ENCODE measurements around the gene RARB. TPM values are rescaled to one million over a fixed set of nuclear protein-coding genes. Genes with fewer than 3 reads are reported as not detected.

Gene RARB
- polyA plus RNA-seq, 1 donor from 2014 or later = 13.2 TPM

DNA sequence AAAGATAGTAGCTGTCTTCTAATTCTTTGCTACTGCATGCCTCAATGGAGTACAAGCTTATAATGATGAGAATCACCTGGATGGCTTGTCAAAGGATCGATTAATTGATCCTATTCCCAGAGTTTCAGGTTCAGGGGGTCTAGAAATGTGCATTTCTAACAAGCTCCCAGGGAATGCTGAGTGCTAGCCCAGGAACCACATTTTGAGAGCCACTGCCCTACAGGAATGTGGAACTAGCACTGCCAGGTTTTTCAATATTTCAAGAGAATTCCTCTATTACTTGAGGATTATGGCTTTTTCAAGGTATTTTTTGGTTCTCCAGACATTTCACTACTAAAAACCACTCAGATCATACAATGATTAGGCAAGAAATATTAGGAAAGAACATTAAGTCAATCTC is 52.7 kb downstream of the RARB start:
- no peak overlapping the region for H3K9ac ChIP-seq (ENCODE audit: low read length)
- H3F3A ChIP-seq (ENCODE audit: insufficient read depth, low read length, poor library complexity, severe bottlenecking) = no peaks in the 10 kb centered on the region
- H3K9me3 ChIP-seq (ENCODE audit: low read length) = no peaks in the 10 kb centered on the region
- no peak overlapping the region for H2AFZ ChIP-seq (ENCODE audit: low read depth, low read length)
- no peaks in the 10 kb centered on the region for H3K27me3 ChIP-seq (ENCODE audit: insufficient read depth, low read depth, low read length)
- H4K20me1 ChIP-seq (ENCODE audit: insufficient read depth) = no peaks in the 10 kb centered on the region
- TF ChIP-seq TAF1 (IDR thresholded peaks at IDR 0.05; ENCODE audit: low read depth) (no peak), MXI1 (conservative IDR thresholded peaks at IDR 0.05; ENCODE audit: poor library complexity, severe bottlenecking) (no peak), REST (IDR thresholded peaks at IDR 0.05; ENCODE audit: borderline replicate concordance) (no peak), RAD21 (conservative IDR thresholded peaks at IDR 0.05) (no peak), POLR2AphosphoS5 (IDR thresholded peaks at IDR 0.05) (no peak), EZH2 (IDR thresholded peaks at IDR 0.05; ENCODE audit: borderline replicate concordance, insufficient read depth, low read length, poor library complexity, severe bottlenecking) (no peak), SMC3 (conservative IDR thresholded peaks at IDR 0.05; ENCODE audit: poor library complexity) (no peak), EP300 (conservative IDR thresholded peaks at IDR 0.05; ENCODE audit: poor library complexity, severe bottlenecking) (no peak)
- TF ChIP-seq, protein P1, sequence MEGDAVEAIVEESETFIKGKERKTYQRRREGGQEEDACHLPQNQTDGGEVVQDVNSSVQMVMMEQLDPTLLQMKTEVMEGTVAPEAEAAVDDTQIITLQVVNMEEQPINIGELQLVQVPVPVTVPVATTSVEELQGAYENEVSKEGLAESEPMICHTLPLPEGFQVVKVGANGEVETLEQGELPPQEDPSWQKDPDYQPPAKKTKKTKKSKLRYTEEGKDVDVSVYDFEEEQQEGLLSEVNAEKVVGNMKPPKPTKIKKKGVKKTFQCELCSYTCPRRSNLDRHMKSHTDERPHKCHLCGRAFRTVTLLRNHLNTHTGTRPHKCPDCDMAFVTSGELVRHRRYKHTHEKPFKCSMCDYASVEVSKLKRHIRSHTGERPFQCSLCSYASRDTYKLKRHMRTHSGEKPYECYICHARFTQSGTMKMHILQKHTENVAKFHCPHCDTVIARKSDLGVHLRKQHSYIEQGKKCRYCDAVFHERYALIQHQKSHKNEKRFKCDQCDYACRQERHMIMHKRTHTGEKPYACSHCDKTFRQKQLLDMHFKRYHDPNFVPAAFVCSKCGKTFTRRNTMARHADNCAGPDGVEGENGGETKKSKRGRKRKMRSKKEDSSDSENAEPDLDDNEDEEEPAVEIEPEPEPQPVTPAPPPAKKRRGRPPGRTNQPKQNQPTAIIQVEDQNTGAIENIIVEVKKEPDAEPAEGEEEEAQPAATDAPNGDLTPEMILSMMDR (IDR thresholded peaks at IDR 0.05; ENCODE audit: poor library complexity, severe bottlenecking) = no peak
- H3K9me2 ChIP-seq (ENCODE audit: insufficient read depth, low read length) = no peaks in the 10 kb centered on the region
- H3K36me3 ChIP-seq (ENCODE audit: insufficient read depth, low read length) = no peaks in the 10 kb centered on the region
- H3K79me2 ChIP-seq (replicated peaks; ENCODE audit: insufficient read depth, low read length) = no peaks in the 10 kb centered on the region
- H3K4me3 ChIP-seq (ENCODE audit: low read length) = no peak overlapping the region
- H3K4me2 ChIP-seq (ENCODE audit: low read length) = no peak overlapping the region
- H3K27ac ChIP-seq (ENCODE audit: low read length) = no peak overlapping the region

DNA sequence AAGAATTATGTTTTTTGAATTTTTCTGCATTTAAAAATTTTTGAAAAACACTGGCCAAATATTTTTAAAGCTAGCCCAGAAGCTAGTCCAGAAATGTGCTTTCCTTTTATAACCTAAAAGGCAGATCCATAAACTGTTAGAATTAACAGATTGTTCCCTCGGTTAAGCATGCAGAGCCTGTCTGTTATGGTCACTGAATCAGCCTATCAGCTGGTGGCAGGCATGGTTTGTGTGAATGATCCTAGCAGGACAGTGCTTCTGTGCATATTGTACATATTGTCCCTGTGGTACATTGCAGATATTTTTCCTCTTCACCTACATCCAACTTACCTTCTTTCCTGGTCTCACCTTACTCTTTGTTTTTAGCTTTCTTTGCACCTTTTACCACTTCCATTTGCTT is 53.3 kb downstream of the RARB start:
- Histone ChIP-seq H3K9me3 (ENCODE audit: low read length) (no peaks in the 10 kb centered on the region), H3K9ac (ENCODE audit: low read length) (no peak overlapping the region), H3K79me2 (replicated peaks; ENCODE audit: insufficient read depth, low read length) (no peaks in the 10 kb centered on the region), H4K20me1 (ENCODE audit: insufficient read depth) (no peaks in the 10 kb centered on the region), H3K27me3 (ENCODE audit: insufficient read depth, low read depth, low read length) (no peaks in the 10 kb centered on the region), H3K27ac (ENCODE audit: low read length) (no peak overlapping the region), H3K4me3 (ENCODE audit: low read length) (no peak overlapping the region), H3F3A (ENCODE audit: insufficient read depth, low read length, poor library complexity, severe bottlenecking) (no peaks in the 10 kb centered on the region), H3K36me3 (ENCODE audit: insufficient read depth, low read length) (no peaks in the 10 kb centered on the region), H3K4me2 (ENCODE audit: low read length) (no peak overlapping the region), H3K9me2 (ENCODE audit: insufficient read depth, low read length) (no peaks in the 10 kb centered on the region), H2AFZ (ENCODE audit: low read depth, low read length) (no peak overlapping the region)
- TF ChIP-seq, protein P1 (IDR thresholded peaks at IDR 0.05; ENCODE audit: poor library complexity, severe bottlenecking) = no peak
- no peak for TF ChIP-seq MXI1 (conservative IDR thresholded peaks at IDR 0.05; ENCODE audit: poor library complexity, severe bottlenecking)
- no peak for TF ChIP-seq POLR2AphosphoS5 (IDR thresholded peaks at IDR 0.05)
- no peak for TF ChIP-seq SMC3 (conservative IDR thresholded peaks at IDR 0.05; ENCODE audit: poor library complexity)
- TF ChIP-seq EZH2 (IDR thresholded peaks at IDR 0.05; ENCODE audit: borderline replicate concordance, insufficient read depth, low read length, poor library complexity, severe bottlenecking) = no peak
- TF ChIP-seq EP300 (conservative IDR thresholded peaks at IDR 0.05; ENCODE audit: poor library complexity, severe bottlenecking) = no peak
- no peak for TF ChIP-seq RAD21 (conservative IDR thresholded peaks at IDR 0.05)
- no peak for TF ChIP-seq TAF1 (IDR thresholded peaks at IDR 0.05; ENCODE audit: low read depth)
- TF ChIP-seq REST (IDR thresholded peaks at IDR 0.05; ENCODE audit: borderline replicate concordance) = no peak

All from neural cell (in vitro differentiated cells).